ENCODE measurements around the gene CDH5. TPM values are rescaled to one million over a fixed set of nuclear protein-coding genes. Genes with fewer than 3 reads are reported as not detected.

The CDH5 gene
- total RNA-seq, 4 donors from 2014 or later: 1.7 to 21.6 (median 8.0) TPM

DNA sequence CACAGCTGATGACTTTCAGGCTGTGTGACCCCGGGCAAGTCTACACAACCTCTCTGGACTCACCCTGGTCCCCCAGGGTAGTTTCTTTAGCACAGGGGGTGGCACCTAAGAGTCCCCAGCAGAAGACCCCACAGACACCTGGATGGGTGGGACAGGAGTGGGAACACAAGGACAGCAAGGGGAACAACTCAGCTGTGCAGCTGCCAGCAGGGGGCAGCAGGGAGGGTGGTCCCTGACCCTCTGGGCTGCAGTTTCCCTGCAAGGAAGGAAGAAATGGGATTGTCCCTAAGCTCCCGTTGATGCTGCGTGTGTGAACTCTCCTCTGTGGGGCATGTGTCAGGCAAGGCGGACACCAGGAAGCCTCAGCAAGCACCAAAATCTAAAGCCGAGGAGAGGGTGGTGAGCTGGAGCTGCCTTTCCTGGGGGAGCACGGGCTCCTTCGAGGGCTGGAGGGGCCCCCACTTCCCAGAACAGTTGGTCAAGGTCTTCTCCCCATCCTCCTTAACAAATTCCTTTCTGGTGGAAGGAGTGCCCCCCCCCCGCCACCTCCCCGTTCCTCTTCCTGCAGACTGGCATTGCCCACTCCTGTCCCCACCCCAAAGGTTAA, 24.1 kb upstream of the CDH5 start:
- Histone ChIP-seq H3K9me3 (no peaks in the 10 kb centered on the region), H3K4me1 (peaks cover 0 to 3% (median 0%) of the 10 kb centered on the region in 3 donors), H3K36me3 (no peaks in the 10 kb centered on the region), H3K4me3 (no peak overlapping the region), H3K27ac (no peak overlapping the region), H3K27me3 (peaks cover 0 to 26% (median 0%) of the 10 kb centered on the region in 4 donors)
- WGBS, 2 donors: 56 to 67% methylated on average over 3 to 6 of the region's 9 CpGs
- intact Hi-C loops (cut with DNase I): no loop called here
- no peak for DNase-seq
- TF ChIP-seq, protein P1, sequence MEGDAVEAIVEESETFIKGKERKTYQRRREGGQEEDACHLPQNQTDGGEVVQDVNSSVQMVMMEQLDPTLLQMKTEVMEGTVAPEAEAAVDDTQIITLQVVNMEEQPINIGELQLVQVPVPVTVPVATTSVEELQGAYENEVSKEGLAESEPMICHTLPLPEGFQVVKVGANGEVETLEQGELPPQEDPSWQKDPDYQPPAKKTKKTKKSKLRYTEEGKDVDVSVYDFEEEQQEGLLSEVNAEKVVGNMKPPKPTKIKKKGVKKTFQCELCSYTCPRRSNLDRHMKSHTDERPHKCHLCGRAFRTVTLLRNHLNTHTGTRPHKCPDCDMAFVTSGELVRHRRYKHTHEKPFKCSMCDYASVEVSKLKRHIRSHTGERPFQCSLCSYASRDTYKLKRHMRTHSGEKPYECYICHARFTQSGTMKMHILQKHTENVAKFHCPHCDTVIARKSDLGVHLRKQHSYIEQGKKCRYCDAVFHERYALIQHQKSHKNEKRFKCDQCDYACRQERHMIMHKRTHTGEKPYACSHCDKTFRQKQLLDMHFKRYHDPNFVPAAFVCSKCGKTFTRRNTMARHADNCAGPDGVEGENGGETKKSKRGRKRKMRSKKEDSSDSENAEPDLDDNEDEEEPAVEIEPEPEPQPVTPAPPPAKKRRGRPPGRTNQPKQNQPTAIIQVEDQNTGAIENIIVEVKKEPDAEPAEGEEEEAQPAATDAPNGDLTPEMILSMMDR (IDR thresholded peaks at IDR 0.05): peak in 2 of 6 experiments; percentile 42 to 47
- no peak for TF ChIP-seq POLR2A (IDR thresholded peaks at IDR 0.05)

GRCh38 chr16:66344533-66345145, 21.9 kb upstream of the CDH5 start:
- WGBS, 2 donors: 41 to 55% methylated on average over 6 to 14 of the region's 14 CpGs
- no peak overlapping the region for H3K4me3 ChIP-seq
- peaks cover 0 to 26% (median 0%) of the 10 kb centered on the region in 4 donors for H3K27me3 ChIP-seq
- no peaks in the 10 kb centered on the region for H3K36me3 ChIP-seq
- no peaks in the 10 kb centered on the region for H3K4me1 ChIP-seq
- TF ChIP-seq, protein P1 (IDR thresholded peaks at IDR 0.05): peak in 5 of 6 experiments; percentile 51 to 80 (median 67)
- no peak for TF ChIP-seq POLR2A (IDR thresholded peaks at IDR 0.05)
- H3K27ac ChIP-seq: no peak overlapping the region
- H3K9me3 ChIP-seq: no peaks in the 10 kb centered on the region
- intact Hi-C loops (cut with DNase I): no loop called here
- no peak for DNase-seq

DNA sequence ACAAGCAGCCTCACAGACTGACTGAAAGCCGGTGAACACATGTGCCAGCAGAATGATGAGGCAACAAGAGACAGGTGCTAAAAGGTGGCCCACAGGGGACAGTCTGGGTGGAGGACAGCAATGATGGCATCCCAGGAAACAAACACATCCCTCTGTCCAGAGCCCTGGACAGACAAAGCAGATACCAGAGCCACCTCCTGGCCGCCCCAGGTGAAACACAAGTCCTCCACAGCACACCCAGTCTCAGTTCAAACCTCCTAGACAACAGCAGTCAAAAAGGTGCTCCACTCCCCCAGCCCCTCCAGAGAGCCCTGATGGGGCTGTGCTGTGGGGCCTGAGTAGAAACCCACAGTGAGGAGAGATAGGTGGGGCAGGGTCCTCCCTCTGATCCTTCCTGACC, 20.3 kb upstream of the CDH5 start:
- intact Hi-C loops (cut with DNase I): no loop called here
- Histone ChIP-seq H3K4me1 (no peaks in the 10 kb centered on the region), H3K27me3 (peaks cover 0 to 37% (median 0%) of the 10 kb centered on the region in 4 donors), H3K36me3 (no peaks in the 10 kb centered on the region), H3K9me3 (no peaks in the 10 kb centered on the region), H3K4me3 (no peak overlapping the region), H3K27ac (no peak overlapping the region)
- WGBS, 2 donors: 64 to 100% methylated on average over 1 to 2 of the region's 2 CpGs
- DNase-seq: no peak
- TF ChIP-seq POLR2A (IDR thresholded peaks at IDR 0.05): no peak
- TF ChIP-seq, protein P1 (IDR thresholded peaks at IDR 0.05): no peak

DNA sequence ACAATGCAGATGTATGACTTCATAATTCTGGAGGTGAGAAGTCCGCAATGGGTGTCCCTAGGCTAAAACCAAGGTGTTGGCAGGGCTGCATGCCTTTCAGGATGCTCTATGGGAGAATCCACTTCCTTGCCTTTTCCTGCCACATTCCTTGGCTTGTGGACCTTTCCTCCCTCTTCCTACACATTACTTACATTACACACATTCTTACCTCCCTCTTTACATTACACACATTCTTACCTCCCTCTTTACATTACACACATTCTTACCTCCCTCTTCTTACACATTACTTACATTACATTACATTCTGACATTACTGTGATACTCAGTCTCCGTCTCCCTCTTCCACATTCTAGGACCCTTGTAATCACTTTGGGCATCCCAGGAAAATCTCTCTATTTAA, 14.2 kb upstream of the CDH5 start:
- Histone ChIP-seq H3K9me3 (no peaks in the 10 kb centered on the region), H3K27ac (no peak overlapping the region), H3K4me1 (peaks cover 0 to under 1% (median 0%) of the 10 kb centered on the region in 3 donors), H3K27me3 (peaks cover 0 to 41% (median 0%) of the 10 kb centered on the region in 4 donors), H3K36me3 (no peaks in the 10 kb centered on the region), H3K4me3 (no peak overlapping the region)
- no peak for DNase-seq
- TF ChIP-seq, protein P1 (IDR thresholded peaks at IDR 0.05): no peak
- no peak for TF ChIP-seq POLR2A (IDR thresholded peaks at IDR 0.05)
- intact Hi-C loops (cut with DNase I): no loop called here
- 78 to 83% methylated on average over 2 of the region's 2 CpGs for WGBS, 2 donors

- WGBS, 2 donors: 51 to 61% methylated on average over 5 of the region's 5 CpGs
- peaks cover 0 to 37% (median 0%) of the 10 kb centered on the region in 4 donors for H3K27me3 ChIP-seq
- no peaks in the 10 kb centered on the region for H3K36me3 ChIP-seq
- H3K4me3 ChIP-seq: no peak overlapping the region
- no peaks in the 10 kb centered on the region for H3K9me3 ChIP-seq
- intact Hi-C loops (cut with DNase I): no loop called here
- DNase-seq: no peak
- peaks cover 5 to 8% (median 5%) of the 10 kb centered on the region in 3 donors for H3K4me1 ChIP-seq
- no peak overlapping the region for H3K27ac ChIP-seq
- TF ChIP-seq, protein P1 (IDR thresholded peaks at IDR 0.05): no peak
- TF ChIP-seq POLR2A (IDR thresholded peaks at IDR 0.05): no peak
These were observed 13.4 kb upstream of the CDH5 start for GRCh38 chr16:66353055-66353454.

Data from esophagus squamous epithelium (tissue), 5 donors.